BLaER1 treated with 17β-estradiol and CSF1 and Interleukin-3, amounts not matched to agents 10 nM and 100 nM (cell line): Measurements from ENCODE around the gene SLAMF8.

ENCODE experiments used
- H3K27ac ChIP-seq, 11 experiments: shearing (Covaris generic); formaldehyde crosslinking; 2 replicates each; pipeline ENCODE4 v1.8.1; 2022
- H3K27me3 ChIP-seq, 11 experiments: shearing (Covaris generic); formaldehyde crosslinking; 2 replicates each; pipeline ENCODE4 v1.8.1; 2022
- H3K36me3 ChIP-seq, 11 experiments: shearing (Covaris generic); formaldehyde crosslinking; 2 replicates each; pipeline ENCODE4 v1.8.1; 2022
- H3K4me1 ChIP-seq, 10 experiments: shearing (Covaris generic); formaldehyde crosslinking; 2 replicates each; pipeline ENCODE4 v1.8.1; 2022
- H3K4me2 ChIP-seq, 11 experiments: shearing (Covaris generic); formaldehyde crosslinking; 2 replicates each; pipeline ENCODE4 v1.8.1; 2022
- H3K4me3 ChIP-seq, 10 experiments: shearing (Covaris generic); formaldehyde crosslinking; 2 replicates each; pipeline ENCODE4 v1.8.1; 2022
- H3K9ac ChIP-seq, 11 experiments: shearing (Covaris generic); formaldehyde crosslinking; 2 replicates each; pipeline ENCODE4 v1.8.1; 2022
- H3K9me3 ChIP-seq, 11 experiments: shearing (Covaris generic); formaldehyde crosslinking; replicated peaks in 1 of 11; 2 replicates each; pipeline ENCODE4 v1.8.1; 2022
- H4K20me1 ChIP-seq, 11 experiments: shearing (Covaris generic); formaldehyde crosslinking; 2 replicates each; pipeline ENCODE4 v1.8.1; 2022
- Cebpa-rat ChIP-seq, 11 experiments: shearing (Covaris generic); IDR thresholded peaks; 2 replicates each; pipeline ENCODE4 v1.8.1; 2022

Gene SLAMF8

GRCh38 chr1:159847231-159847630 is 20.6 kb downstream of the SLAMF8 start:
- no peak overlapping the region for H3K4me3 ChIP-seq
- no peak for TF ChIP-seq Cebpa-rat (IDR thresholded peaks at IDR 0.05)
- H3K4me1 ChIP-seq, result peaks cover 0 to 36% (median 0%) of the 10 kb centered on the region in 10 experiments; a peak in 8 of 20 replicates
- H3K4me2 ChIP-seq, result no peak overlapping the region
- no peak overlapping the region for H3K9ac ChIP-seq
- H3K27ac ChIP-seq, result no peak overlapping the region
- H4K20me1 ChIP-seq, result no peaks in the 10 kb centered on the region
- H3K36me3 ChIP-seq, result no peaks in the 10 kb centered on the region
- peaks cover 0 to 1% (median 0%) of the 10 kb centered on the region in 11 experiments; a peak in 3 of 22 replicates for H3K27me3 ChIP-seq
- H3K9me3 ChIP-seq, result no peaks in the 10 kb centered on the region

GRCh38 chr1:159848326-159848725 is 21.7 kb downstream of the SLAMF8 start:
- H3K4me1 ChIP-seq, result peaks cover 0 to 42% (median 0%) of the 10 kb centered on the region in 10 experiments; a peak in 8 of 20 replicates
- H3K27ac ChIP-seq, result no peak overlapping the region
- H3K4me3 ChIP-seq, result no peak overlapping the region
- H3K9me3 ChIP-seq, result no peaks in the 10 kb centered on the region
- peaks cover 4 to 12% (median 9%) of the 10 kb centered on the region in 11 experiments; a peak in 21 of 22 replicates for H3K27me3 ChIP-seq
- TF ChIP-seq Cebpa-rat (IDR thresholded peaks at IDR 0.05), result no peak
- no peaks in the 10 kb centered on the region for H4K20me1 ChIP-seq
- H3K9ac ChIP-seq, result no peak overlapping the region
- peak overlapping the region in 2 of 11 experiments; percentile 64 to 65; a peak in 3 of 22 replicates for H3K4me2 ChIP-seq
- H3K36me3 ChIP-seq, result no peaks in the 10 kb centered on the region

- H3K27me3 ChIP-seq, result peaks cover 8 to 27% (median 24%) of the 10 kb centered on the region in 11 experiments; a peak in 21 of 22 replicates
- H3K9me3 ChIP-seq, result no peaks in the 10 kb centered on the region
- no peaks in the 10 kb centered on the region for H4K20me1 ChIP-seq
- H3K36me3 ChIP-seq, result no peaks in the 10 kb centered on the region
- H3K4me2 ChIP-seq, result peak overlapping the region in 4 of 11 experiments; percentile 33 to 65 (median 58); a peak in 7 of 22 replicates
- H3K27ac ChIP-seq, result no peak overlapping the region
- H3K9ac ChIP-seq, result no peak overlapping the region
- H3K4me3 ChIP-seq, result no peak overlapping the region
- TF ChIP-seq Cebpa-rat (IDR thresholded peaks at IDR 0.05), result no peak
- H3K4me1 ChIP-seq, result peaks cover 0 to 42% (median under 1%) of the 10 kb centered on the region in 10 experiments; a peak in 8 of 20 replicates
These were observed 23.1 kb downstream of the SLAMF8 start for GRCh38 chr1:159849626-159850366.

GRCh38 chr1:159851407-159851806 is 24.7 kb downstream of the SLAMF8 start:
- Histone ChIP-seq H3K4me1 (peaks cover 0 to 42% (median 2%) of the 10 kb centered on the region in 10 experiments; a peak in 8 of 20 replicates), H3K27ac (no peak overlapping the region), H3K9ac (no peak overlapping the region), H4K20me1 (no peaks in the 10 kb centered on the region), H3K36me3 (no peaks in the 10 kb centered on the region), H3K9me3 (no peaks in the 10 kb centered on the region), H3K4me2 (no peak overlapping the region), H3K27me3 (peaks cover 19 to 43% (median 40%) of the 10 kb centered on the region in 11 experiments; a peak in 21 of 22 replicates), H3K4me3 (no peak overlapping the region)
- TF ChIP-seq Cebpa-rat (IDR thresholded peaks at IDR 0.05), result no peak

- TF ChIP-seq Cebpa-rat (IDR thresholded peaks at IDR 0.05), result no peak
- Histone ChIP-seq H3K36me3 (no peaks in the 10 kb centered on the region), H4K20me1 (no peaks in the 10 kb centered on the region), H3K4me3 (peak overlapping the region in 1 of 10 experiments; percentile 51; a peak in 1 of 20 replicates), H3K9ac (no peak overlapping the region), H3K27me3 (peaks cover 19 to 44% (median 41%) of the 10 kb centered on the region in 11 experiments; a peak in 21 of 22 replicates), H3K4me2 (peak overlapping the region in 3 of 11 experiments; percentile 73 to 86 (median 75); a peak in 4 of 22 replicates), H3K27ac (no peak overlapping the region), H3K4me1 (peaks cover 0 to 35% (median 2%) of the 10 kb centered on the region in 10 experiments; a peak in 8 of 20 replicates), H3K9me3 (no peaks in the 10 kb centered on the region)
These were observed 26.9 kb downstream of the SLAMF8 start for GRCh38 chr1:159853417-159854115.

- peak overlapping the region; percentile 66 to 86 (median 79) for H3K4me2 ChIP-seq
- H4K20me1 ChIP-seq, result no peaks in the 10 kb centered on the region
- H3K4me1 ChIP-seq, result peaks cover 0 to 29% (median 2%) of the 10 kb centered on the region in 10 experiments; a peak in 8 of 20 replicates
- no peaks in the 10 kb centered on the region for H3K9me3 ChIP-seq
- TF ChIP-seq Cebpa-rat (IDR thresholded peaks at IDR 0.05), result no peak
- H3K36me3 ChIP-seq, result no peaks in the 10 kb centered on the region
- no peak overlapping the region for H3K27ac ChIP-seq
- H3K4me3 ChIP-seq, result peak overlapping the region; percentile 50 to 69 (median 58)
- peak overlapping the region in 10 of 11 experiments; percentile 8 to 60 (median 46); a peak in 15 of 22 replicates for H3K9ac ChIP-seq
- H3K27me3 ChIP-seq, result peaks cover 19 to 44% (median 41%) of the 10 kb centered on the region in 11 experiments; a peak in 21 of 22 replicates
These were observed 27.5 kb downstream of the SLAMF8 start for GRCh38 chr1:159854116-159854692.

GRCh38 chr1:159854693-159855192 is 28.1 kb downstream of the SLAMF8 start:
- Histone ChIP-seq H3K4me2 (peak overlapping the region; percentile 66 to 86 (median 79)), H3K9ac (peak overlapping the region in 10 of 11 experiments; percentile 8 to 60 (median 46); a peak in 18 of 22 replicates), H3K27me3 (peaks cover 19 to 44% (median 41%) of the 10 kb centered on the region in 11 experiments; a peak in 21 of 22 replicates), H3K9me3 (no peaks in the 10 kb centered on the region), H4K20me1 (no peaks in the 10 kb centered on the region), H3K27ac (no peak overlapping the region), H3K36me3 (no peaks in the 10 kb centered on the region), H3K4me3 (peak overlapping the region; percentile 50 to 69 (median 58)), H3K4me1 (peaks cover 0 to 24% (median 2%) of the 10 kb centered on the region in 10 experiments; a peak in 8 of 20 replicates)
- no peak for TF ChIP-seq Cebpa-rat (IDR thresholded peaks at IDR 0.05)

- TF ChIP-seq Cebpa-rat (IDR thresholded peaks at IDR 0.05), result no peak
- Histone ChIP-seq H3K27ac (no peak overlapping the region), H3K9me3 (no peaks in the 10 kb centered on the region), H3K27me3 (peaks cover 19 to 44% (median 41%) of the 10 kb centered on the region in 11 experiments; a peak in 21 of 22 replicates), H3K4me2 (no peak overlapping the region), H3K4me1 (peaks cover 0 to 14% (median 0%) of the 10 kb centered on the region in 10 experiments; a peak in 4 of 20 replicates), H3K9ac (no peak overlapping the region), H3K36me3 (no peaks in the 10 kb centered on the region), H4K20me1 (no peaks in the 10 kb centered on the region), H3K4me3 (no peak overlapping the region)
These were observed 29.0 kb downstream of the SLAMF8 start for GRCh38 chr1:159855709-159856108.
